ENCODE data around the gene GARNL3.

Gene GARNL3

DNA sequence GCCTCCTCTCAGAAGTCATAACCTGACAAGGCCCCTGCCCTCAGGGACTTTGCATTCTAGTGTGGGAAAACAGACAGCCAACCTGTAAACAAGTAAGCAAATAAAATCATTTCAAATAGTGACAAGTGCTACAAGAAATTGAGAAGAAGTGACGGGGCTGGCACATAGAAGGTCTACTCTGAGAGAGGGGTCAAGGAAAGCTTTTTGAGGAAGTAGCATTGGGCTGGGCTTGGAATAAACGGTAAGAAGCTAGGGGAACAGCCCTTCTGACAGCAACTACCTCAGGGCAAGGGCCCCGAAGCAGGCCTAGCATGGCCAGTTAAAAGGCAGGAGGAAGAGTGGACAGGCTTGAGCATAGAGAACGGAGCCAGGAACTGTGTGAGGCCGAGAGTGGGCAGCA, 127.6 kb downstream of the GARNL3 start:
- Histone ChIP-seq H3K27me3 (ENCODE audit: control insufficient read depth, insufficient read depth, low read length, poor library complexity, severe bottlenecking) (peaks cover 16% of the 10 kb centered on the region), H3K27ac (ENCODE audit: insufficient read depth, low read depth, low read length, poor library complexity, severe bottlenecking) (no peak overlapping the region), H3K36me3 (ENCODE audit: control insufficient read depth, insufficient read depth, low read length) (no peaks in the 10 kb centered on the region), H3K4me1 (ENCODE audit: control insufficient read depth, insufficient read depth, low read length) (no peaks in the 10 kb centered on the region), H3K4me3 (ENCODE audit: insufficient read depth, low read depth, low read length) (no peak overlapping the region), H3K9me3 (ENCODE audit: control insufficient read depth, low read length) (no peaks in the 10 kb centered on the region)
- 92% methylated on average over 5 of the region's 5 CpGs for WGBS, 2 experiments

DNA sequence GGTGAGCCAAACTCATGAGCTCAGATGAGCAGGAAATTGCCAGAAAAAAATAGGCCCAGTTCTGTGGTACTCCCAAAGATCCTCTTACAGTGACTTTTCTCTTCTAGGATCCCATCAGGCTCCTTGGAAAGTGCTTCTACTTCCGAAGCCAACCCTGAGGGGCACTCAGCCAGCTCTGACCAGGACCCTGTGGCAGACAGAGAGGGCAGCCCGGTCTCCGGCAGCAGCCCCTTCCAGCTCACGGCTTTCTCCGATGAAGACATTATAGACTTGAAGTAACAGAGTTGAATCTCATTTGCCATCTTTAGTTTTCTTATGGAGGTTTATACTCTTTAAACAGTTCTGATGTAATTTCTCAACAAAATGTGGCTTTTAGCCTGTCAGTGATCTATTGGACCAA, 128.4 kb downstream of the GARNL3 start:
- H3K4me3 ChIP-seq (ENCODE audit: insufficient read depth, low read depth, low read length) = no peak overlapping the region
- H3K27me3 ChIP-seq (ENCODE audit: control insufficient read depth, insufficient read depth, low read length, poor library complexity, severe bottlenecking) = peaks cover 21% of the 10 kb centered on the region
- 92 to 98% methylated on average over 5 of the region's 5 CpGs for WGBS, 2 experiments
- no peaks in the 10 kb centered on the region for H3K4me1 ChIP-seq (ENCODE audit: control insufficient read depth, insufficient read depth, low read length)
- H3K9me3 ChIP-seq (ENCODE audit: control insufficient read depth, low read length) = no peaks in the 10 kb centered on the region
- H3K27ac ChIP-seq (ENCODE audit: insufficient read depth, low read depth, low read length, poor library complexity, severe bottlenecking) = no peak overlapping the region
- no peaks in the 10 kb centered on the region for H3K36me3 ChIP-seq (ENCODE audit: control insufficient read depth, insufficient read depth, low read length)

DNA sequence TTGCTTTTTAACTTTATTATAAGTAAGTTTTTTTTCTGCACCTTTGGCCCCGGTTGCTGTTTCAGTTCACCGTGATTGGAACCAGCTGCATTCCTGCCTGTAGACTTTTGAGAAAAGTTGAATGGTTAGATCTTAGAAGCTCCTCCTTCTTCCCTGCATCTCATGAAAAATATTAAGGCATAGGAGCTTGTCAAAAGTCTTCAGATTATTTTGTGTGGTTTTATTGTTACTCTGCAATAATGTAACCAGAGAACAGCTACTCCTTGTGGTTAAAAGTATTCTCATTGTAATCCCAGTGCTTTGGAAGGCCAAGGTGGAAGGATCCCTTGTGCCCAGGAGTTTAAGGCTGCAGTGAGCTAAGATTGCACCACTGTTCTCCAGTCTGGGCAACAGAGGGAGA, 129.1 kb downstream of the GARNL3 start:
- no peaks in the 10 kb centered on the region for H3K36me3 ChIP-seq (ENCODE audit: control insufficient read depth, insufficient read depth, low read length)
- peaks cover 25% of the 10 kb centered on the region for H3K27me3 ChIP-seq (ENCODE audit: control insufficient read depth, insufficient read depth, low read length, poor library complexity, severe bottlenecking)
- H3K4me1 ChIP-seq (ENCODE audit: control insufficient read depth, insufficient read depth, low read length) = no peaks in the 10 kb centered on the region
- 92 to 96% methylated on average over 2 of the region's 2 CpGs for WGBS, 2 experiments
- no peaks in the 10 kb centered on the region for H3K9me3 ChIP-seq (ENCODE audit: control insufficient read depth, low read length)
- no peak overlapping the region for H3K27ac ChIP-seq (ENCODE audit: insufficient read depth, low read depth, low read length, poor library complexity, severe bottlenecking)
- H3K4me3 ChIP-seq (ENCODE audit: insufficient read depth, low read depth, low read length) = no peak overlapping the region

DNA sequence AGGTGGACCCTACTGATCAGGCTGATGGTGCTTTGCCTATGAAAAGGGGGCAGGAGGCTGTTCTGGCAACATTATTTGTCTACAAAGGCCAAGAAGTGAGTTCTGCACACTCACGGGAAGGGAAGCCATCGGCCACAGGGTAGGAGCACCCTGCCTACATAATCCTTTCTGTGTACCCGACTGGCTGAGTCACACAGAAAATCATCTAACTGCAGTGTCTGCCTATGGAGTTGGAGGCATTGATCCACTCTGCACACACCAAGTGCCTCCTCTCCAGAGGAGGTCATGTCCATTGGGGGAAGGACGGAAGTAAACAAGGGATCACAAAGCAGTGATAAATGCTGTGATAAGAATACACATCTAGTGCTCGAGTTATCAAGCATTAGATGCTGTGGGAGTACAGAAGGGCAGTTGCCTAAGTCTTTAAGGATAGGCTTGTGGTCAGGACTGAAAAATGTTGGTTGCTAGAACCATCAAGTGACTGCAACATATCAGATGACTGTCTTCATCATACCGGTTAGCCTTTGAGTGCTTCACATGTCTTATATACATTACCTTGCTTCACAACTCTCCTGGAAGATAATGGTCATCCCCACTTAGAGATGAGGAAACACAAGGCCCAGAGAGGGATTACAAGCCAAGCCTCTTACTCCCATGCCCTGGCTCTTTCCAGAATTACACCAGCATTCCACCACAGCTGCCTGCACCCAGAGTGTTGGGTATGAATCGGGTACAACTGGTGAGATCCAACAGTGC, 131.1 kb downstream of the GARNL3 start:
- Histone ChIP-seq H3K9me3 (ENCODE audit: control insufficient read depth, low read length) (no peaks in the 10 kb centered on the region), H3K27me3 (ENCODE audit: control insufficient read depth, insufficient read depth, low read length, poor library complexity, severe bottlenecking) (peaks cover 25% of the 10 kb centered on the region), H3K27ac (ENCODE audit: insufficient read depth, low read depth, low read length, poor library complexity, severe bottlenecking) (no peak overlapping the region), H3K4me1 (ENCODE audit: control insufficient read depth, insufficient read depth, low read length) (no peaks in the 10 kb centered on the region), H3K4me3 (ENCODE audit: insufficient read depth, low read depth, low read length) (peak overlapping the region; percentile 52), H3K36me3 (ENCODE audit: control insufficient read depth, insufficient read depth, low read length) (no peaks in the 10 kb centered on the region)
- WGBS, 2 experiments = 90 to 92% methylated on average over 7 of the region's 7 CpGs

DNA sequence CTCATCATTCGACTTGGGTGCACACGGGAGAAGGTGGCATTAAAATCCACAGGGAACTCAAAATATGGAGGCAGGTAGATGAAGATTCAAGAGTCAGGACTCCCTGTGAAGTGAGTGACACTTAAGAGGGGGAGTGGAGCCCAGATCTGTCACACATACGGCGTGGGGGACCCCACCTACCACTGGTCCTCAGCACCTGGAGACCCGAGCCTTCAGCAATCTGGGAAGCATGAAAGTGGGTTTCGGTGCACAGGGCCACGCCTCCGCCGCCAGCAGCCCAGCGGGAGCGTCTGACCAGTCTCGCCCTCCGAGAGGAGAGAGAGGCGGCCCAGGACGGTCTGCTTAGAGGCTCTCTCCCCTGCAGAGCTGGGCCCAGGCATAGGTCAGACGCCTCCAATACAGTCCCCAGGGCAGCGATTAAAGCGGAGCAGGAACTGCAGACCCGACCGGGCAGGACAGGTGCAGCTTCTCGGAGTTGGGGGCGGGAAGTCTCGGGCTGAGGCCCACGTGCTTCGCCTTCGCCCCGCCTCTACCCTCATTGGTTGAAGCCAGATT, 131.8 kb downstream of the GARNL3 start:
- Histone ChIP-seq H3K27ac (ENCODE audit: insufficient read depth, low read depth, low read length, poor library complexity, severe bottlenecking) (no peak overlapping the region), H3K4me3 (ENCODE audit: insufficient read depth, low read depth, low read length) (peak overlapping the region; percentile 52), H3K4me1 (ENCODE audit: control insufficient read depth, insufficient read depth, low read length) (no peaks in the 10 kb centered on the region), H3K9me3 (ENCODE audit: control insufficient read depth, low read length) (no peaks in the 10 kb centered on the region), H3K36me3 (ENCODE audit: control insufficient read depth, insufficient read depth, low read length) (no peaks in the 10 kb centered on the region), H3K27me3 (ENCODE audit: control insufficient read depth, insufficient read depth, low read length, poor library complexity, severe bottlenecking) (peaks cover 25% of the 10 kb centered on the region)
- 7% methylated on average over 27 of the region's 27 CpGs for WGBS, 2 experiments

DNA sequence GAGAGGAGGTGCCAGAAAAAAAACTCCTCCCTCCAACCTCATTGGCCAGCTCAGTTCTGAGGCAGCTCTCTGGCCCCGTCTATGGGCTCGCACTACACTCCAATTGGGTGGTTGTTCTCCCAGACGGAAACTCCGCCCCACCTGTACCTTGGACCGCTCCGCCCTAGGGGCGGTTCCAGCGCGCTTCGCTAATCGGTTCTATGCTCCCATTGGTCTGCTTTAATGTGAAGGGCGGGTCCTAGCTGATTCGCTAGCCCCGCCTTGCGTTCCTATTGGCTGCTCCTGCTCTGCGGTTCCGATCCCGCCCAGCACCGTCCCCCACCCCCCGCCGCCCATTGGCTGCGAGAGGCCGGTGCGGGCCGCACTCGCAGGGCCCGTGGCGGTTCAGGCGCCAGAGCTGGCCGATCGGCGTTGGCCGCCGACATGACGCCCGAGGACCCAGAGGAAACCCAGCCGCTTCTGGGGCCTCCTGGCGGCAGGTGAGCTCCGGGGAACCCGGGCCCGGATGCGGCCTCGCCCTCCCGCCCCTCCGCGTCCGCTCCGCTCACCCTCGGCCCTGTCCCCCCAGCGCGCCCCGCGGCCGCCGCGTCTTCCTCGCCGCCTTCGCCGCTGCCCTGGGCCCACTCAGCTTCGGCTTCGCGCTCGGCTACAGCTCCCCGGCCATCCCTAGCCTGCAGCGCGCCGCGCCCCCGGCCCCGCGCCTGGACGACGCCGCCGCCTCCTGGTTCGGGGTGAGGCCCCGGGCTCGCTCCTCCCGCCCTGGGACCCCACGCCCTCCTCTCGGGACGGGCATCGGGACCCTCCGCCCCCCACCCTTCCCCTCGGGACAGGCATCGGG, 132.5 kb downstream of the GARNL3 start, which contains the start of gene SLC2A8:
Gene SLC2A8, plus strand, starts transcription at position 362 of the 838 bp plus-strand sequence. Its CDS starts 62 bp downstream, at position 424.
- Histone ChIP-seq H3K9me3 (ENCODE audit: control insufficient read depth, low read length) (no peaks in the 10 kb centered on the region), H3K27me3 (ENCODE audit: control insufficient read depth, insufficient read depth, low read length, poor library complexity, severe bottlenecking) (peaks cover 25% of the 10 kb centered on the region), H3K36me3 (ENCODE audit: control insufficient read depth, insufficient read depth, low read length) (no peaks in the 10 kb centered on the region), H3K27ac (ENCODE audit: insufficient read depth, low read depth, low read length, poor library complexity, severe bottlenecking) (no peak within 1 kb of the TSS), H3K4me1 (ENCODE audit: control insufficient read depth, insufficient read depth, low read length) (no peaks in the 10 kb centered on the region), H3K4me3 (ENCODE audit: insufficient read depth, low read depth, low read length) (peak within 1 kb of the TSS; percentile 55)
- WGBS, 2 experiments = 0% methylated on average over 87 of the region's 87 CpGs

DNA sequence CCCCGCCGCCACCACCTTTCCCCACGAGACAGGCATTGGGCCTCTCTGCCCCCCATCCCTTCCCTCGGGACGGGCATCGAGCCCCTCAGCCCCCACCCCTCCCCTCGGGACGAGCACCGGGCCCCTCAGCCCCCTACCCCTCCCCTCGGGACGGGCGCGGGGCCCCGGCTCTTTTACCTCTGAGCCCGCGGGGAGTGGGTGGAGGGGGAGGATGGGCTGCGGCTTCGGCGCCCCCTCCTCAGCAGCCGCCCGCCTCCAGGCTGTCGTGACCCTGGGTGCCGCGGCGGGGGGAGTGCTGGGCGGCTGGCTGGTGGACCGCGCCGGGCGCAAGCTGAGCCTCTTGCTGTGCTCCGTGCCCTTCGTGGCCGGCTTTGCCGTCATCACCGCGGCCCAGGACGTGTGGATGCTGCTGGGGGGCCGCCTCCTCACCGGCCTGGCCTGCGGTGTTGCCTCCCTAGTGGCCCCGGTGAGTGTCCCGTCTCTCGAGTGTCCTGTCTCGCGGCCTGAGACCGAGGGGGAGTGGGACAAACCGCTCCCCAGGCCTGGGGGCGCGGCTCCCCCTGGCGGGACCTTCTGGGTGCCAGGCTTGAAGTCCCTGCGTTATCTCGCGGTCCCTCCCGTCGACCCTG, 133.2 kb downstream of the GARNL3 start:
- Histone ChIP-seq H3K9me3 (ENCODE audit: control insufficient read depth, low read length) (no peaks in the 10 kb centered on the region), H3K36me3 (ENCODE audit: control insufficient read depth, insufficient read depth, low read length) (no peaks in the 10 kb centered on the region), H3K4me1 (ENCODE audit: control insufficient read depth, insufficient read depth, low read length) (no peaks in the 10 kb centered on the region), H3K27me3 (ENCODE audit: control insufficient read depth, insufficient read depth, low read length, poor library complexity, severe bottlenecking) (peaks cover 25% of the 10 kb centered on the region), H3K4me3 (ENCODE audit: insufficient read depth, low read depth, low read length) (peak overlapping the region; percentile 55), H3K27ac (ENCODE audit: insufficient read depth, low read depth, low read length, poor library complexity, severe bottlenecking) (no peak overlapping the region)
- 1% methylated on average over 48 to 55 of the region's 55 CpGs for WGBS, 2 experiments

DNA sequence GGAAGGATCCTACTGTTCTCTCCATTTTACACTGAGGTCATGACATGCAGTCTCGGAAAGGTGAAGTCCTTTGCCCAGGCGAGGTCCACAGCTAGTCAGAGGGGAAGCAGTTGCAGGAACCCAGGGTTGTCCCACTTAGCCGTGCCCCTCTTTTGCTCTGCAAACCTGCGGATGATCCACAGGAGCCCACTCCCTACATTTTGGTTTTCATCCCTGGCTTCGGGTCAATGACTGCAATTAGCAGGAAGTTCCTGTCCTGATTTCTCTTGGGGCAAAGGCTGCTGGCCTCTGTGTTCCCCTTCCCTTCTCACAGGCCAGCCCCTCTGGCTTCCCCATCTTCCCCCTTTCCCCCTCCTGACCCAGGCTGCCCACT, 133.7 kb downstream of the GARNL3 start:
- H3K9me3 ChIP-seq (ENCODE audit: control insufficient read depth, low read length) = no peaks in the 10 kb centered on the region
- WGBS, 2 experiments = 55 to 59% methylated on average over 5 of the region's 5 CpGs
- H3K27ac ChIP-seq (ENCODE audit: insufficient read depth, low read depth, low read length, poor library complexity, severe bottlenecking) = no peak overlapping the region
- H3K36me3 ChIP-seq (ENCODE audit: control insufficient read depth, insufficient read depth, low read length) = peaks cover under 1% of the 10 kb centered on the region
- peaks cover 25% of the 10 kb centered on the region for H3K27me3 ChIP-seq (ENCODE audit: control insufficient read depth, insufficient read depth, low read length, poor library complexity, severe bottlenecking)
- peak overlapping the region; percentile 55 for H3K4me3 ChIP-seq (ENCODE audit: insufficient read depth, low read depth, low read length)
- H3K4me1 ChIP-seq (ENCODE audit: control insufficient read depth, insufficient read depth, low read length) = no peaks in the 10 kb centered on the region

DNA sequence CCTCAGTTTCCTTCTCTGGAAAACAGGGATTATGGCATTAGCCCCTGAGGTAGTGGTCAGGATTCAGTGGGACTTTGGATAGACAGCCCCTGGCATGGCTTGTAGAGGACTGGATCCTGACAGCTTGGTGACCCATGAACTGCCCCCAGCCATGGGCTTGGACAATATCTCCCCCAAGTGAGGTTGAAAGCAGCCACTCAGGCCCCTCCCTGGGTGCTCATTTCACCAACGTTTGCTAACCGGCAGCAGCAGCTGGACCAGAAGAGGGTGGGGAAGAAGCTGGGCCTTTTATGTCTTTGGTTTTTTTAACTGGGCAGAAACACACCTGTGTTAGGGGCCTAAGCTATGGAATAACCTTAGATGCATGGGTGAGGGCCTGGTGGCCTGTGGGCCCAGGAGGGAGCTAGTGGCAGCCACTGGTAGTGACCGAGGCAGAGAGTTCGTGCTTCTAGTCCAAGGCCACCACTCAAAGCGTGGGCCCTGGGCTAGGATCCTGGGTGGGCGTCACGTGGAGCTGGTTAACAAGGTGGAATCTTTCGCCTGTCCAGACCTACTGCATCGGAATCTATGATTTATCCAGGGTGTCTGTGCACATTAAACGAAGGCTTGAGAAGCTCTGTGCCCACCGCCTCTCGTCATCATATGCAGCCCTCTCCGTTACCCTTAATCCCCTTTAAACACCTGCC, 134.3 kb downstream of the GARNL3 start:
- Histone ChIP-seq H3K27me3 (ENCODE audit: control insufficient read depth, insufficient read depth, low read length, poor library complexity, severe bottlenecking) (peaks cover 25% of the 10 kb centered on the region), H3K36me3 (ENCODE audit: control insufficient read depth, insufficient read depth, low read length) (peaks cover 7% of the 10 kb centered on the region), H3K9me3 (ENCODE audit: control insufficient read depth, low read length) (no peaks in the 10 kb centered on the region), H3K27ac (ENCODE audit: insufficient read depth, low read depth, low read length, poor library complexity, severe bottlenecking) (no peak overlapping the region), H3K4me3 (ENCODE audit: insufficient read depth, low read depth, low read length) (no peak overlapping the region), H3K4me1 (ENCODE audit: control insufficient read depth, insufficient read depth, low read length) (no peaks in the 10 kb centered on the region)
- WGBS, 2 experiments = 95 to 96% methylated on average over 13 of the region's 13 CpGs
